Heart left ventricle (tissue), 13 donors: ENCODE results near the gene CLDND1.

Source experiments
- POLR2A ChIP-seq, 2 donors: fragments of 450-650 bp; IDR thresholded peaks; one replicate each; pipeline ENCODE4 v1.6.1; 2017; ENCODE audit warnings: antibody characterized with exemption in 2 of 2, mild to moderate bottlenecking in 2 of 2, moderate library complexity in 2 of 2
- TF ChIP-seq, protein P1 (sequence below), 12 donors: fragments of 200-600 bp; sonication (generic) in 4 of 12; IDR thresholded peaks; one replicate each; pipeline versions ENCODE4 v1.5.0 to v1.8.0; 2018 to 2022; ENCODE audit warnings: antibody characterized with exemption in 12 of 12, mild to moderate bottlenecking in 5 of 12
- donor health status: ischemic (EF 13 %, LVEDD 7.1; RV severe dilation, severe dysfunction).
- donor health status: DM: no; HTN: yes; CAD: no.
- donor health status: DM: no; HTN: no; CAD: no.
- donor health status: ischemic (EF 25% LVEDD 6.9; RV normal size, moderate dysfunction).
- donor health status: ischemic (EF 25% LVEDD 5.7; RV mildly dilated, moderate dysfunction).
- donor health status: ischemic (EF 35%, LVEDD 5.7; RV mildly dilated, moderate dysfunction).
- donor health status: nonischemic (EF 11% LVEDD 7.7; RV severe dilation, severe dysfunction).
- donor health status: DM: yes; HTN: yes; CAD: no.
- donor health status: PGD.
- donor health status: ischemic (EF 29% LVEDD 5.4; RV normal size, mild dysfunction).
- donor health status: nonischemic (EF 23%, LVEDD 6.1; RV moderate dilation, normal function).

DNA sequence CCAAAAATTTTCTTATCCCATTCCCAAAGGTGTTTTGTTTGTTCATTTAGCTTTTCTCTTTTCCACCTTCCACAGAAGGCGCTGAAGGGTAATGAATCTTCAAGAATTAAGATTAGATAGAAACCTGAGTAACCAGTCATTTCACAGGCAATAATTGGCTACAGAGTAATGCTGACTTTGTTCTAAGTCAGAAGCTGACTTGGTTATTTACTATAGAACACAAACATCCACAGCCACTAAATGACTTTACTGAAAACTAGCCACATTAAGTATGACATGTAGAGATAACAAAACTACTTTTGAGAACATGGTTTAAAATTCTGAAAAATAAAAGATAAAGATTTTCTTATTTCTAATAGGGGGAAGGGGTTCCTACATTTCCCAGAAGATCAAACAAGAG lies 7.8 kb downstream of the CLDND1 start:
- TF ChIP-seq, protein P1, sequence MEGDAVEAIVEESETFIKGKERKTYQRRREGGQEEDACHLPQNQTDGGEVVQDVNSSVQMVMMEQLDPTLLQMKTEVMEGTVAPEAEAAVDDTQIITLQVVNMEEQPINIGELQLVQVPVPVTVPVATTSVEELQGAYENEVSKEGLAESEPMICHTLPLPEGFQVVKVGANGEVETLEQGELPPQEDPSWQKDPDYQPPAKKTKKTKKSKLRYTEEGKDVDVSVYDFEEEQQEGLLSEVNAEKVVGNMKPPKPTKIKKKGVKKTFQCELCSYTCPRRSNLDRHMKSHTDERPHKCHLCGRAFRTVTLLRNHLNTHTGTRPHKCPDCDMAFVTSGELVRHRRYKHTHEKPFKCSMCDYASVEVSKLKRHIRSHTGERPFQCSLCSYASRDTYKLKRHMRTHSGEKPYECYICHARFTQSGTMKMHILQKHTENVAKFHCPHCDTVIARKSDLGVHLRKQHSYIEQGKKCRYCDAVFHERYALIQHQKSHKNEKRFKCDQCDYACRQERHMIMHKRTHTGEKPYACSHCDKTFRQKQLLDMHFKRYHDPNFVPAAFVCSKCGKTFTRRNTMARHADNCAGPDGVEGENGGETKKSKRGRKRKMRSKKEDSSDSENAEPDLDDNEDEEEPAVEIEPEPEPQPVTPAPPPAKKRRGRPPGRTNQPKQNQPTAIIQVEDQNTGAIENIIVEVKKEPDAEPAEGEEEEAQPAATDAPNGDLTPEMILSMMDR (IDR thresholded peaks at IDR 0.05), result no peak
- no peak for TF ChIP-seq POLR2A (IDR thresholded peaks at IDR 0.05)
